Stimulated activated naive B cell treated with anti-CD40 and anti-IgM and Interleukin-4, amounts not matched to agents 10 μg/mL and 1 μg/mL and 100 μg/mL, for 72 hours (primary cell): ENCODE results near the gene SYNJ2.

Experiments
- ATAC-seq, 2 donors: fragments of 150-1000 bp; cut with Tn5 transposase; replicated peaks; 2 replicates each; pipeline ENCODE4 v1.10.0; 2021; ENCODE audit warnings: moderate library complexity in 1 of 2
- DNase-seq: peaks from one replicate; pipeline ENCODE4 v3.0.0; 2021
- H3K27ac Mint-ChIP-seq: one replicate; pipeline ENCODE4 v1.8.0; 2022; ENCODE audit warnings: mild to moderate bottlenecking, mixed read lengths
- H3K27me3 Mint-ChIP-seq, 2 donors: one replicate each; pipeline ENCODE4 v1.8.0; 2022; ENCODE audit warnings: mixed read lengths in 2 of 2
- H3K36me3 Mint-ChIP-seq, 2 donors: one replicate each; pipeline ENCODE4 v1.8.0; 2022; ENCODE audit warnings: mixed read lengths in 2 of 2, mild to moderate bottlenecking in 1 of 2
- H3K4me1 Mint-ChIP-seq, 2 donors: one replicate each; pipeline ENCODE4 v1.8.0; 2022; ENCODE audit warnings: mixed read lengths in 2 of 2, mild to moderate bottlenecking in 1 of 2
- H3K4me3 Mint-ChIP-seq, 2 donors: one replicate each; pipeline ENCODE4 v1.8.0; 2022; ENCODE audit warnings: mild to moderate bottlenecking in 2 of 2, mixed read lengths in 2 of 2, moderate library complexity in 1 of 2
- H3K9me3 Mint-ChIP-seq, 2 donors: one replicate each; pipeline ENCODE4 v1.8.0; 2022; ENCODE audit warnings: mixed read lengths in 2 of 2, mild to moderate bottlenecking in 1 of 2

Gene SYNJ2

DNA sequence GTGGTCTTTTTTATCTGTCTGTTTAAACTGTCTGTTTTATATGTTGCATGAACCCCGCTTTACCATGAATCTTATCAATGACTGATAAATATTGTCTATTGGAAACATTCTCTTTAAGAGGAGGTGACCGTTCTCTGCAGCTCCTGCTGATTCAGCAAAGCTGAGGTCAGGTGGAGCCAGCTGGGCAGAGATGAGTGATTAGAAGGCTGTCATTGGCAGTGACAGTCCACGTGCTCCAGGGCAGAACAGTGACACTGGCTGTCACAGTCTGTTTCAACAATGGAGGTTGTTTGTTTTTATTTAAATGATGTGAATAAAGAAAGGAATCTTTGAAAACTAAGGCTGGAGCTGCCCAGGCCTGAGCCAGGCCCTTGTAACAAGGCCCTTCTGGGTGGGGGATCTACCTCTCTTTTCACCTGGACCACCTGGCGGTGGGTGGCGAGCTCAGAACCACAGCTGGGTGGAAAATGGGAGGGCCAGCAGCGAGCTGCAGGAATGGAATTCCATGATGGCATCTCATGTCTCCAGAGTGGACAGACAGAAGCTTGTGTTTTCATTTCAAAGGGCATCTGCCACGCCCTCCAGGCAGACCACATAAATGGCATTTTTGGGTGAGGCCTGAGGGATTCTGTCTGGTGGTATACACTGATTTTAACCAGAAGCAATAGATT lies 12.6 kb downstream of the SYNJ2 start:
- Mint-ChIP-seq H3K9me3 (peaks cover 0 to 2% of the 10 kb centered on the region in 2 donors), H3K27me3 (no peaks in the 10 kb centered on the region), H3K4me3 (no peak overlapping the region), H3K4me1 (peaks cover 38 to 48% of the 10 kb centered on the region in 2 donors), H3K36me3 (peaks cover 27 to 41% of the 10 kb centered on the region in 2 donors), H3K27ac (peak overlapping the region; percentile 67)
- DNase-seq (no peak), ATAC-seq (no peak)

DNA sequence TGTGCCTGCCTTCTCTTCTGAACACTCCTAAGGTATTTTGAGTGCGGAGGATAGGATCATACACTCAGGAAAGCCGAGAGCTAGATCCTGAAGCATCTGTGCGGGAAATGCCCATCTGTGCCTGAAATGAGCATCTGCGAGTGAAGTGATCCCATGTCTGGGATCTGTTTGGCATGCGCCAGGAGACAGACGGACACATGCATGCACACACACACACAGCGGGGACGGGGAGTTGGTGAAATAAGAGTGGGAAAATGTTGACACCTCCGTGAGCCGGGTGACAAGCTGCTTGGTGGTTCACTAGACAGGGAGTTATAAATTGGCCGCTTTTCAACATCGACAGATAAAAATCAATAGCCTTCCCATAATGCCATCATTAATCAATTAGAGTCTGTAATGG lies 13.8 kb downstream of the SYNJ2 start:
- Mint-ChIP-seq H3K36me3 (peaks cover 28 to 44% of the 10 kb centered on the region in 2 donors), H3K4me1 (peaks cover 31 to 39% of the 10 kb centered on the region in 2 donors), H3K9me3 (peaks cover 0 to 2% of the 10 kb centered on the region in 2 donors), H3K27ac (no peak overlapping the region), H3K27me3 (no peaks in the 10 kb centered on the region), H3K4me3 (no peak overlapping the region)
- DNase-seq (no peak), ATAC-seq (no peak)

DNA sequence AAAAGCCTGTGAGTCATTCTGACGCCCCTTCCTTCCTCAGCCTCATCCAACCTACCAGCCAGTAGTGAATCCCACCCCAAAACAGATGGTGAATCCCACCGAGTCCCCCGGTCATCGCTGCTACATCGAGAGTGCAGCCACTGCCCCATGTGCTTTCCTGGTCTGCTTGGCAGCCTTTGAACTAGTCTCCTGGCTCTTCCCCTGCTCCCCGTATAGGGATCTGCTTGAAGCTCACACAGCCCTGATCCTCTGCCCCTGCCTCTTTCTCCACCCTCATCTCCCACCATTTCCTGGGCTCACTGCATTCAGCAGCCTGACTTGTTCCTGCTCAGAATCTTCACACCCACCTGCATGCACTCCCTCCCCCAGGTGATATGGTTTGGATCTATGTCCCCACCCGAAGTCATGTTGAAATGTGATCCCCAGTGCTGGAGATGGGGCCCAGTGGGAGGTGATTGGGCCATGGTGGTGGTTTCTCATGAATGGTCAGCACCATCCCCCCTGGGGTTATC lies 14.6 kb downstream of the SYNJ2 start:
- ATAC-seq (no peak), DNase-seq (no peak)
- Mint-ChIP-seq H3K36me3 (peaks cover 29 to 44% of the 10 kb centered on the region in 2 donors), H3K4me3 (no peak overlapping the region), H3K9me3 (peaks cover 0 to 2% of the 10 kb centered on the region in 2 donors), H3K27me3 (no peaks in the 10 kb centered on the region), H3K27ac (no peak overlapping the region), H3K4me1 (peaks cover 29 to 36% of the 10 kb centered on the region in 2 donors)

DNA sequence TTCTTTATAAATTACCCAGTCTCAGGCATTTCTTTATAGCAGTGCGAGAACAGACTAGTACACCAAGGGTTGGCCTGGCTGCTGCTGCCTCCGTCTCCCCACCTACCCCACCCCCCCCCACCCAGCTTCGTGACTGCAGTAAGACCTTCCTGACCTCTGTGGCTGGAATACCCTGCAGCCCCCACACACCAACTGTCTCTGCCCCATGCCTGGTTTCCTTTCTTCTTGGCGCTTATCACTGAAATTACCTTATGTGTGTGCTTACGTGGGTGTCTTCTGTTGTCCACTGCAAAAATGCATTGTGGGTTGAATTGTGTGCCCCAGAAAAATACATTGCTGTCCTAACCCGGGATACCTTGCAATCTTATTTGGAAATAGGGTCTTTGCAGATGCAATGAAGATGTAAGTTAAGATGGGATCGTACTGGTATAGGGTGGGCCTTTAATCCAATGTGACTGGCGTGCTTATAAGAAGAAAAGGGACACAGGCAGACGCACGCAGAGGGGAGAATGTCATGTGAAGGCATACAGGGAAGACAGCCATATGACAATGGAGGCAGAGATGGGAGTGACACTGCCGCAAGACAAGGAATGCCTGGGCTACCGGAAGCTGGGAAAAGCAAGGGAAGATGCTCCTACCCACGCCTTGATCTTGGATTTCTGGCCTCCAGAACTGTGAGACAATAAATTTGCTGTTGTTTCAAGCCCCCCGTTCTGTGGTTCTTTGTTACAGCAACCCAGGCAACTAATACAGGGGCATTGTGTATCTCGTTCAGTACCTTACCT lies 15.4 kb downstream of the SYNJ2 start:
- ATAC-seq, result no peak
- peaks cover 2 to 4% of the 10 kb centered on the region in 2 donors for H3K9me3 Mint-ChIP-seq

DNA sequence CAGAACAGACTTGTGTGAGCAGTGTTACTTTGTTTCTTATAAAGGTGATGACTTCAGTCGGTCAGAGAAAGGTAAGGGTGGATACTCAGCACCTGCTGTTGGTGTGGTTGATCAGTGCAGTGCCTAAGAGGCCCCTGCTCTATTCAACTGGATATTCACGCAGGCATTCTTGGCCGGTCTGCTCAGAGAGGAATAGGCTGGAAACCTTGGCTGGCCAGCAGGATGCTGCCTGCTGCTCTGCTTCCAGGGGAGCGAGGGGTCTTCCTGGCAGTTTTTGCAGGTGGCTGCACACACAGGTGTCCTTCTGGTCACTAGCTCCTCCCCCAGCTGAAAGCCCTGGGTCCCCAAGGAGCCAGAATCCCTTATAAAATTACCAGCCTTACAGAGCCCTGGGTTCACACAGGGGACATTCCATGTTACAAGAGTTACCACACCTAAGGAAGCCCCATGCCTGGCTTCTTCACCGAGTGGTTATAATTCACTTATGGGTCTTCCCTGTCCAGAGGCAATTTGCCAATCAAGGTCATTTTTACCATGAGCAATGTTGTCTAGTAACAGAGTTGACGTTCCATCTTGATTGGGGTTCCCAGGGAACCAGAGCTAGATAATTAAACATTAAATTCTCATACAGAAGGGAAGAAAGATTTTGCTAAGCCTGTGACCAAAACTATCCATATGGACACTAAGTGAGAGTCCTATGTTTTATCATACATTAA lies 16.4 kb downstream of the SYNJ2 start:
- peaks cover 2 to 6% of the 10 kb centered on the region in 2 donors for H3K9me3 Mint-ChIP-seq
- H3K36me3 Mint-ChIP-seq, result peaks cover 31 to 48% of the 10 kb centered on the region in 2 donors
- ATAC-seq (no peak), DNase-seq (no peak)
- no peak overlapping the region for H3K4me3 Mint-ChIP-seq
- H3K27me3 Mint-ChIP-seq, result no peaks in the 10 kb centered on the region
- H3K4me1 Mint-ChIP-seq, result peaks cover 40 to 46% of the 10 kb centered on the region in 2 donors
- H3K27ac Mint-ChIP-seq, result no peak overlapping the region

More for the DNA sequence above, 15.4 kb downstream of the SYNJ2 start:
- Mint-ChIP-seq H3K4me1 (peaks cover 32 to 39% of the 10 kb centered on the region in 2 donors), H3K27ac (no peak overlapping the region), H3K27me3 (no peaks in the 10 kb centered on the region), H3K4me3 (no peak overlapping the region), H3K36me3 (peaks cover 32 to 47% of the 10 kb centered on the region in 2 donors)
- DNase-seq, result no peak

DNA sequence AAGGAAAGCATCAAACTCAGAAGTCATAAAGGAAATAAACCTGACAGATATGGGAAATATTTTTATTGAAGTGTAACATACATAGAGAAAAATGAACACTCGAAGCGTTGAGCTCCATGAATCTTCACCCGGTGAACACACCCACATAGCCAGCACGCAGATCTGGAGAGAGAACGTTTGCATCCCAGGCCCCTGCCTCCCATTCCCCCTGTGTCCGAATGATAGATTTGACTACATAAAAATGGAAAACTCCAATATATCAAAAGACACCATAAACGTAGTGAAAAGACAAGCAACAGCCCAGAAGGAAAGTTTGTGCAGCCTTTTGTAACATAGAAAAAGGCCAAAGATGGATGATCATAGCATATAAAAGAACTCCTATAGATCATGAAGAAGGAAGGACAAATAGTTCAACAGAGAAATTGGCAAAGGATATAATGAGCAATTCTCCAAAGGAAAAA lies 17.1 kb downstream of the SYNJ2 start:
- ATAC-seq, result no peak
- H3K27ac Mint-ChIP-seq, result no peak overlapping the region

DNA sequence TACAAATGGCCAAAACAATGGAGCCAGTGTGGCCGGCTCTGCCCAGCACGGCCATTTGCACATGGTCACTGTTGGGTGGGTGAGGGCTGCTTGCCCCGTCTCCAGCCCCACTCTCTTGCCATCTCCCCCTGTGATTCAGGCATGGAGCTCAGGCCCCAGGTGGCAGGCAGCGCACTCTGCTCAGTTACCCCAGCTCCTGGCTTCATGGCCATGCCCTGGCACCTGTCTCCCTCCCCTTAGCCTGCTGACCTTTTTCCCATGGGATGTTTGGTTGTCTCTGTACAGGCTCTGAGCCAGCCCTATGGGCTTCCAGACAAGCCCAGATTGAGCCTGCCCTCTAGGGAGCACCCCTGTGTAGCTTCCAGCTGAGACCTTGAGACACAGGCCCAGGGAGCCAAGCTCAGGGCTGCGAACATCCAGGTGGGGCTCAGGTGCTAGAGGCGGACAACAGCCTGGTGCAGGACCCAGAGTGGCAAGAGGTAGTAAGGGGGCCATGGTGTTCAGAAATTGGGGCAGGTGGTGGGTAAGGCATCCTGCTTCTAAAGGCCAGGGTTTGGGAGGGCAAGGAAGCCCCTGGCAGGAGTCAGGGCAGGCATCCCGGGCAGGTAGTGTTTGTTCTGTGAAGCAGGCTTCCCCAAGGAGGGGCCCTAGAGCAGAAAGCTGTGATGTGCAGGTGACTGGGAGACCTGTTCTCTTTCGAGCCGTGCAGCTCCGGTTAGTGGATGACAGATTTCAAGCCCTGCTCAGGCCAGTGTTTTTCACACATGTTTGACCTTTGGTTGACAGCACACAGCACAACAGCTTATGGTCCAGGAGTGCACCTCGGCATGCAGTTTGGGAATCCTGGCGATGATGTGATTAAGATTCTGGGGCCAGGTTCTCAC lies 17.7 kb downstream of the SYNJ2 start:
- peaks cover 47 to 51% of the 10 kb centered on the region in 2 donors for H3K4me1 Mint-ChIP-seq

More for the DNA sequence above, 17.1 kb downstream of the SYNJ2 start:
- H3K36me3 Mint-ChIP-seq, result peaks cover 26 to 53% of the 10 kb centered on the region in 2 donors
- peaks cover 44 to 49% of the 10 kb centered on the region in 2 donors for H3K4me1 Mint-ChIP-seq
- no peaks in the 10 kb centered on the region for H3K27me3 Mint-ChIP-seq
- peaks cover 2 to 6% of the 10 kb centered on the region in 2 donors for H3K9me3 Mint-ChIP-seq
- no peak for DNase-seq
- no peak overlapping the region for H3K4me3 Mint-ChIP-seq

DNA sequence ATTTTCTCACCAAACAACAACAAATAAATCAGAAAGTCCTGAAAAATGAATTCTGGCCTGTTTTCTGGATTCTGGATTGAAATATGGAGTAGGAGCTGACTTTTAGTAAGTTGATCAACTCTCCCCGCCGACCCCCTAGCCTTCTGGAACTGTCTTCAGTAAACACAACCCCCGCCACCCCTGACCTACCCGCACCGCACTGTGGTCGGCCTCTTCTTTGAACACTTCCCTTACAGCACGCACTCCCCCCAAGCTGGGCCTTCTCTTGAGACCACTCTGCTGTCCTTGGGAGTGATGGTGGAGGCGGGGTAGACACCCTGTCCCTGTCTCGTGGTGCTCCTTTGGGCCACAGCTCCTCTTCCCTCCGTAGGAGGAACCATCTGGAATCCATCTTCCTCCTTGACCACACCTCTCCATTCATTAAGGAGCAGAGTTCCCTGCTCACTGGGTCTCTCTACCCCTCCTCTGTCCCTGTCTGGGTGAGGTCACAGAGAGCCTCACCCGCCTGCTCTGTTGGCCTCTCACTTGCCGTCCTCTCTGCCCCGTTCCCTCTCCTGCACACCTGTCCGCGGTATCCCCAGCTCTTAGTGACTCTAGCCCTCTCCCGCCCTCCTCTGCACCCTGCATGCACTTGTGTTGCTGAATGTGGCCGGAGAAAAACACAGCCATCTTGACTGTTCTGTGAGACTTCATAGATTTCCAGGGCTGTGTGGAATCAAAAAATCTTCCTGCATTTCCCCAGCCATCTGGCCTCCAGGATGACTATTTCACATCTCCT lies 19.1 kb downstream of the SYNJ2 start:
- Mint-ChIP-seq H3K4me3 (no peak overlapping the region), H3K27me3 (no peaks in the 10 kb centered on the region), H3K4me1 (peaks cover 56 to 62% of the 10 kb centered on the region in 2 donors), H3K36me3 (peaks cover 31 to 65% of the 10 kb centered on the region in 2 donors), H3K27ac (peak overlapping the region; percentile 56), H3K9me3 (peaks cover 2 to 6% of the 10 kb centered on the region in 2 donors)
- ATAC-seq (no peak), DNase-seq (no peak)

More for the DNA sequence above, 17.7 kb downstream of the SYNJ2 start:
- ATAC-seq, result no peak
- Mint-ChIP-seq H3K4me3 (no peak overlapping the region), H3K27me3 (no peaks in the 10 kb centered on the region), H3K27ac (no peak overlapping the region), H3K9me3 (peaks cover 2 to 6% of the 10 kb centered on the region in 2 donors), H3K36me3 (peaks cover 31 to 55% of the 10 kb centered on the region in 2 donors)
- DNase-seq, result no peak

DNA sequence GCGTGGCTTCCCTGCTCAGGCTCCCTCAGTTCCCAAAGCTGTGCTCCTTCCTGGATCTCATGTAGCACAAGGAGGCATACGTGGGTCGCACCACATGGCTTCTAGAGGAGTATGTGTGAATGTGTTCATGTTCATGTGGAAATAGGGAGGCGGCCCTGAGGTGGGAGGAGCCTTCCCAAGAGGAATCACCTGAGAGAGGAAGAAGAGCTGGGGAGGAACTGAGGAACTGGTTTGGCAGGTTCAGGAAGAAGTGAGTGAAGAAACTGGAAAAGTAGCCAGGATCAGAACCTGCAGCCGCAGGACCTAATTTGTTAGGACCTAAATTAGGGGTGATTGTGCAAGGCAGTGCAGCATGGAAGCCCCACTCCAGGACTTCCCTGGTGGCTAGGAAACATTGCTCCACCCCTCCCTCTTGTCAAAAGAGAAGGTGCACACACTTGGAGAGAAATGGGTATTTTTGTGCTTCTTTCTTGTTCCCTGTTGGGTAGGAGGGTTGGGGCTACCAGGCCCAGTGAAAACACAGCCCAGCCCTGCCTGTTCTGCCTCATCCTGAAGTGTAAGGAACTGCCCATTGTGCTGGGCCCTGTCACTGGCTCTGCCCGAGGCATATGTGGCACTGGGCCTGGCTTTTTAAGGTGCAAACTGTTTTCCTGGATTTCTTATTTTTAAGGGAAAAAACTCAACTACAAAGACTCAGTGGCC lies 20.7 kb downstream of the SYNJ2 start:
- peaks cover 55 to 67% of the 10 kb centered on the region in 2 donors for H3K4me1 Mint-ChIP-seq

DNA sequence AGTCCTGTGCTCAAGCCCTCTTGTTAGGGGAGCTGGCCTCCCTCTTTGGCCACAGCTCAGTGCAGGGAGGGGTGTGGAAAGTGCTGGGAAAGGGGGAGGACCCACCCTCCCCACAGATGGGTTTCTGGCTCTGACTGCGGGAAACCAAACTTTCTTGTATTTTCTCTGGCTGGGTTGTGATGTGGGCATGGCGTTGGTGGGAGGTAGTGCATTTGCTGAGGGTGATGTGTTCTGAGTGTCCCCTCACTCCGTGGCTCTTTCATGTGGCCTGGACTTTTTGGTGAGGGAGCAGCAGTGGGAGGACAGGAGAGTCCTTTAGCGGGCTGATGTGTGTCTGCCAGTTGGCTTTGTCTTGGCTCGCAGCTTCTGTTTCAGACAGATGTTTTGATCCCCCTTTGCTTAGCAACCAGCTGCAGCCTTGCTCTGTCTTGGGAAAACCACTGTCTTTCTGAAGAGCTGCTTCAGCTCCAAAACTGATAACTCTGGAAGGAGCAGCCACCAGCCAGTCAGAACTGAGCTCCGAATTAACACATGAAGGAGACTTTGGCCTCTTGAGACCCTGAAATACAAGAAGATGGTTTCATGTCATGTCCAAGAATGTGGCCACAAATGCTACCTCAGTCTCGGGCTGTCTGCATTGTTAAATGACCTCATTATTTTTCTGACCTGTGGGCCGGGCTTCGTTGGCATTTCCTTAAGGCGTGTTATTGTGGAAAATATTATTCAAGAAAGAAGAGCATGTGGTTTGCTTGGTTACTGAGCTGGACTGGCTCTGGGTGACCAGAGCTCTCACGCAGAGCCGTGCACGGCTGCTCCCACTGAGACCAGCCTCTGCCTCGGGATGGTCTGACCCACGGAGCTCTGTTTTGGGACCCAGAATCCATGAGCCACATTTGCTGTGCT lies 21.5 kb downstream of the SYNJ2 start:
- H3K4me3 Mint-ChIP-seq, result peak overlapping the region; percentile 43 to 54
- DNase-seq, result no peak
- no peaks in the 10 kb centered on the region for H3K27me3 Mint-ChIP-seq
- peaks cover 39 to 64% of the 10 kb centered on the region in 2 donors for H3K36me3 Mint-ChIP-seq
- H3K27ac Mint-ChIP-seq, result peak overlapping the region; percentile 94
- peak; percentile 66 to 68 for ATAC-seq
- H3K9me3 Mint-ChIP-seq, result peaks cover 0 to 6% of the 10 kb centered on the region in 2 donors
- peaks cover 57 to 74% of the 10 kb centered on the region in 2 donors for H3K4me1 Mint-ChIP-seq

More for the DNA sequence above, 20.7 kb downstream of the SYNJ2 start:
- DNase-seq (no peak), ATAC-seq (no peak)
- H3K4me3 Mint-ChIP-seq, result peak overlapping the region in 1 of 2 donors; percentile 49
- peaks cover 0 to 6% of the 10 kb centered on the region in 2 donors for H3K9me3 Mint-ChIP-seq
- H3K27me3 Mint-ChIP-seq, result no peaks in the 10 kb centered on the region
- H3K36me3 Mint-ChIP-seq, result peaks cover 37 to 62% of the 10 kb centered on the region in 2 donors
- H3K27ac Mint-ChIP-seq, result peak overlapping the region; percentile 94

DNA sequence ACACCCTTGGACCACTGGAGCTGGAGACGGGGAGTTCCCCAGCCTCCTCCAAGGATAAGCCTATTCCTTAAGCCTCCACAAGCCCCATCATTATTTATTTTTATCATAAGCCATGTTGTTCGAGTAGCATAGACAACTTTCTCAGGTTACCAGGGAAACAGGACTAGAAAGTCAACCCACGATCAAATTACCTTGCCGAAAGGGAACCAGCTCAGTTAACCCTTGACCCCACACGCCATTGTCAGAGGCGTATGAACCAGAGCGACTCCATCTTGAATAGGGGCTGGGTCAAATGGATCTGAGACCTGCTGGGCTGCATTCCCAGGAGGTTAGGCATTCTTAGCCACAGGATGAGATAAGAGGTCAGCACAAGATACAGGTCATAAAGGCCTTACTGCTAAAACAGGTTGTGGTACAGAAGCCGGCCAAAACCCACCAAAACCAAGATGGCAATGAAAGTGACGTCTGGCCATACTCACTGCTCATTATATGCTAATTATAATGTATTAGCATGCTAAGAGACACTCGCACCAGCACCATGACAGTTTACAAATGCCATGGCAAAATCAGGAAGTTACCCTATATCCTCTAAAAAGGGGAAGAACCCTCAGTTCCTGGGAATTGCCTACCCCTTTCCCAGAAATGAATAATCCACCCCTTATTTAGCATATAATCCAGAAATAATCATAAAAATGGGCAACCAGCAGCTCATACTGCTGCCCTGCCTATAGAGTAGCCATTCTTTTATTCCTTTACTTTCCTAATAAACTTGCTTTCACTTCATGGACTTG lies 22.4 kb downstream of the SYNJ2 start:
- Mint-ChIP-seq H3K36me3 (peaks cover 43 to 73% of the 10 kb centered on the region in 2 donors), H3K4me1 (peaks cover 66 to 78% of the 10 kb centered on the region in 2 donors), H3K4me3 (peak overlapping the region; percentile 49 to 52), H3K27me3 (no peaks in the 10 kb centered on the region), H3K9me3 (peaks cover 4 to 6% of the 10 kb centered on the region in 2 donors), H3K27ac (peak overlapping the region; percentile 94)
- ATAC-seq (peak; percentile 53 to 58), DNase-seq (peak; percentile 36)
